GM10248 (cell line): ENCODE data around the gene KAT6B.

Experiments used
- CTCF ChIA-PET: fragments of 300-600 bp; sonication (Branson Sonifier 250); formaldehyde crosslinking; extraction: SDS; loops from one replicate; lab custom pipeline; 2021; ENCODE audit warnings: antibody characterized with exemption; lab: Yijun Ruan, JAX
- POLR2A ChIA-PET: fragments of 350-650 bp; sonication (Branson Sonifier 250); formaldehyde crosslinking; extraction: SDS; loops from one replicate; lab custom pipeline; 2020; ENCODE audit warnings: antibody characterized with exemption; lab: Yijun Ruan, JAX
- DNase-seq: peaks from one replicate; pipeline ENCODE4 v3.0.0; 2012; ENCODE audit errors: extremely low spot score
- TF ChIP-seq, protein P1 (sequence below): IDR thresholded peaks from 2 replicates; pipeline ENCODE4 v1.5.1; 2012; ENCODE audit warnings: mild to moderate bottlenecking, low read depth; ENCODE audit errors: extremely low read depth, missing control alignments, control extremely low read depth

The KAT6B gene

DNA sequence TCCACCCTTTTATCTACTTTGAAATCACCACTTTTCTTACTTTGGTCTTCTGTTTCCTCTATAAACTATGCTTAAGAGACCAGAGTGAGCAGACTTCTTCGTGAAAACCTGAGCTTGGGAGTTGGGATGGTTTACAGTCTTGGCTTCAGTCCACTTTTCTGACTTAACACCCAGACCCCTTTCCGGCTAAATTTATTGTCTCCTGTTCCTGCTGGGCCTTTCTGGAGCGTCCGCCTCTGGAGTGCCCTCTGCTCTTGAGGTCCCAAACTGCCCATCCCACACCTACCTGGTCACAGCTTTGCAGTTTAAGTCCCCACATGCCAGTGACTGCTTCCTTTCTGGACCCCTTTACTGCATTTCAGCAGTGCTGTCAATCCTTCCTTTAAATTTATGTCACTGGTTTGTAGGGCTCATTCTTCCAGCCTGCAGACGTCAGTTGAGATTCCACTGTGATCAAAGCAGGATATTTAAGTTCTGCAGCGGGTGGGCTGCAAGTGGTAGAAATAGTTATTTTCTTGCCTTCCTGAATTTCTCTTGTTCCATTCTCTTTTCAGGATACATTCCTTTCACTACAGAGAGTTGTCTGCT is 80.3 kb downstream of the KAT6B start:
- TF ChIP-seq, protein P1, sequence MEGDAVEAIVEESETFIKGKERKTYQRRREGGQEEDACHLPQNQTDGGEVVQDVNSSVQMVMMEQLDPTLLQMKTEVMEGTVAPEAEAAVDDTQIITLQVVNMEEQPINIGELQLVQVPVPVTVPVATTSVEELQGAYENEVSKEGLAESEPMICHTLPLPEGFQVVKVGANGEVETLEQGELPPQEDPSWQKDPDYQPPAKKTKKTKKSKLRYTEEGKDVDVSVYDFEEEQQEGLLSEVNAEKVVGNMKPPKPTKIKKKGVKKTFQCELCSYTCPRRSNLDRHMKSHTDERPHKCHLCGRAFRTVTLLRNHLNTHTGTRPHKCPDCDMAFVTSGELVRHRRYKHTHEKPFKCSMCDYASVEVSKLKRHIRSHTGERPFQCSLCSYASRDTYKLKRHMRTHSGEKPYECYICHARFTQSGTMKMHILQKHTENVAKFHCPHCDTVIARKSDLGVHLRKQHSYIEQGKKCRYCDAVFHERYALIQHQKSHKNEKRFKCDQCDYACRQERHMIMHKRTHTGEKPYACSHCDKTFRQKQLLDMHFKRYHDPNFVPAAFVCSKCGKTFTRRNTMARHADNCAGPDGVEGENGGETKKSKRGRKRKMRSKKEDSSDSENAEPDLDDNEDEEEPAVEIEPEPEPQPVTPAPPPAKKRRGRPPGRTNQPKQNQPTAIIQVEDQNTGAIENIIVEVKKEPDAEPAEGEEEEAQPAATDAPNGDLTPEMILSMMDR = no peak
- DNase-seq = no peak
- ChIA-PET CTCF (interaction anchor here (0.8 kb wide), 1 partner anchor 25 kb away, joined by 3 read pairs; no protein-coding TSS in a partner anchor), POLR2A (no interaction called here)

DNA sequence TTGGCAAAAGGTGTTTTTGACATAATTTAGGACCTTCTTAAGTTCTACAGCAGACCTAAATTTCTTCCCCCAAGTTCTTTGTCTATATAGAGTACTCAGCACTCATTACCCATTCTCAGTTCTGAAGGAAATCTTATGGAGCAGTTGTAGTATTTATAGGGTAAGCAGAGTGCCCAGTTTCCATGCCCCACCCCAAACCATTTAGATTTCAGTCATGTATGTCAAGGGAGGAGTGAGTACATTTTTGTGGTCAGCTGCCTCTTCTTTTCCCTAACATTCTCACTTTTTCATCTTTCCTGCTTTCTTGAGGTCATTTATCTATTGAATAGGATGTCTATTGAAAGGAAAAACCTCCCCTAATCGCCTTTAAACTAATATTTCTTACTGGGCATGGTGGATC is 83.3 kb downstream of the KAT6B start:
- TF ChIP-seq, protein P1 = no peak
- CTCF ChIA-PET = interaction anchor here (0.6 to 1.5 kb wide), 3 partner anchors 12 to 19 kb away, joined by 3 read pairs; no protein-coding TSS in a partner anchor
- no peak for DNase-seq
- POLR2A ChIA-PET = no interaction called here

DNA sequence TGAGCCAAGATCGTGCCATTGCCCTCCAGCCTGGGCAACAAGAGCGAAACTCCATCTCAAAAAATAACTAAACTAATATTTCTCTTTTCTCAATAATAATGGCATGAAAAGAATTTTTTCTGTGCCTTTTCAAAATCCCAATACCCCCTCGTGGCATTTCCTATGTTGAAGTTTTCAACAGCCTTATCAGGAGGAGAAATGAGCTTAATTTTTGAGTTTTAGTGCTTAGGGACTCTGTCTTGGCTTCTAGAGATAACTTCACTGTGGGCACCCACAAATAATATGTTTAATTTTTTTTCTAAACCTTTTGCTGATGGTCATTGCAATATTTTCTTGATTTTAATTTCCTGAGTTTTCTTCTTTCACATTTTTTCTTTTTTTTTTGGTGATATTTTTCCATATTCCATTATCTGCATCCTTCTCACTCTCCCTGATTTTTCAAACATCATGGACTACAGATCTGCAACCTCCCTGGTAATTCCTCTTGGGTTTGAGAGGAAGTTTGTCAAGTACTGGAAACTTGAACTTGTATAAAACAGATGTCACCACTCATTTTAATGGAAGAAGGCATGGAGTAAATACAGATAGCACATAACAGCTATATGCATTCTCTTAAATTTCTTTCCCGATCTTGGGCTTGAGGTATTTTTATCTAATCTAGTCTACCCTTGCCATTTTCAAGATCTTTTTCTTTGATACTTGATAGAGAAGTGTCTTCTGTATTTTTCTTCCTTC is 84.0 kb downstream of the KAT6B start:
- TF ChIP-seq, protein P1 = no peak
- ChIA-PET CTCF (interaction anchor here (1.0 to 1.5 kb wide), 2 partner anchors 19 to 58 kb away, joined by 3 read pairs; no protein-coding TSS in a partner anchor), POLR2A (no interaction called here)
- no peak for DNase-seq

DNA sequence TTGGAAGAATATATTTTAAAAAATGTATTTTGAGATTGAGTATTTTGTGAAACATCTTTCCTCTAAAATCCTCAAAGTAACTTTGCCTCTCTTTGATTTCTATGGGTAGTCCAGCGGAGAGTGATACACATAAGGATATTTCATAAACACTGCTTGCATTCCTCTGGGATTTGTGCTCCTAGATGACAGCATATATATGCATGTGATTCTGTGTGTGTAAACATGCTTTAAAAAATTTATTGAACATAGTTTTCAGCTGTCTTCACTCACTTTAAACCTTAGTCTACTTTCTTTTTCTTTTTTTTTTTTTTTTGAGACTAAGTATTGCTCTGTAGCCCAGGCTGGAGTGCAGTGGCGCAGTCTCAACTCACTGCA is 84.6 kb downstream of the KAT6B start:
- POLR2A ChIA-PET = no interaction called here
- CTCF ChIA-PET = interaction anchor here (1.0 to 6.0 kb wide), 2 partner anchors 8 to 58 kb away, joined by 3 to 46 read pairs; no protein-coding TSS in a partner anchor
- TF ChIP-seq, protein P1 = no peak
- DNase-seq = no peak

DNA sequence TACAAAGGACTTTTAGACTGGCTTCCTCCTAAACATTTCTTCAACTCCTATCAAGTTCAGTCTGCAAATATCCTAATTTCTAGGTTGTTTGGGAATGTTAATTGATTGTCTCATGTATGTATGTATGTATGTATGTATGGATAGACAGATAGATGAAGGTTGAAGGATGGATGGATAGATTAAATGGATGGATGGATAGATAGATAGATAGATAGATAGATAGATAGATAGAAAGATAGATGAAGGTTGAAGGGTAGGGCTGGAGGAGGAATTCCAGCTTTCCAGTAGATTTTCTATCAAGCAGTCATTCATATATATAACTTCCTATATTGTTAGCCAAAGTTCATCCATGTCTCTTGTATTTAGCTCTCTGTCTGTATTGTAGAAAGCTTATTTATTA is 85.8 kb downstream of the KAT6B start:
- no peak for DNase-seq
- ChIA-PET CTCF (interaction anchor here (1.0 to 6.0 kb wide), 5 partner anchors 10 to 644 kb away, joined by 3 to 46 read pairs (median 3); no protein-coding TSS in a partner anchor), POLR2A (no interaction called here)
- TF ChIP-seq, protein P1 = no peak

DNA sequence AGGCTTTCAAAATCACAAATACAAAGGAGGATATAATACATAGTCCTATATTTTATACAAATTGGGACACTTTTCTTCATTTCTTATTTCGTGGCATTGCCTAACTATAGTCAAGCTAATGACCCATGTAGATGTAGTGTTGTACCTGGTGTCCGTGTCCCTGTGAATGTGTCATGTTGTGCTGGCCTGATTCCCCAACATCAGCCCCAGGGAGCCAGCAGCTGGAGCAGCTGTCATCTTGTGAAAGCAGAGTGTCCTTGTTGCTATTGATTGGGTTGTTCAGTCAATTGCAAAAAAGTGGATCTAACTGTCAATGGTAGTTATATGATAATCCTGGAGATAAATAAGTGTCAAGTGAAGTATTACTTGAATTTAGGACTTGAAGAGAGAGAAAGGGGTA is 86.3 kb downstream of the KAT6B start:
- TF ChIP-seq, protein P1 = no peak
- no peak for DNase-seq
- ChIA-PET CTCF (interaction anchor here (1.0 to 6.0 kb wide), 7 partner anchors 9 to 645 kb away, joined by 3 to 46 read pairs (median 3); no protein-coding TSS in a partner anchor), POLR2A (no interaction called here)
